ENCODE data around the gene SLC31A1. TPM values are rescaled to one million over a fixed set of nuclear protein-coding genes. Genes with fewer than 3 reads are reported as not detected.

SLC31A1 gene
- total RNA-seq, 3 donors from 2014 or later (not counting 1 experiment from before 2014, with no cell fraction given) = 7.9 to 27.8 (median 11.8) TPM

DNA sequence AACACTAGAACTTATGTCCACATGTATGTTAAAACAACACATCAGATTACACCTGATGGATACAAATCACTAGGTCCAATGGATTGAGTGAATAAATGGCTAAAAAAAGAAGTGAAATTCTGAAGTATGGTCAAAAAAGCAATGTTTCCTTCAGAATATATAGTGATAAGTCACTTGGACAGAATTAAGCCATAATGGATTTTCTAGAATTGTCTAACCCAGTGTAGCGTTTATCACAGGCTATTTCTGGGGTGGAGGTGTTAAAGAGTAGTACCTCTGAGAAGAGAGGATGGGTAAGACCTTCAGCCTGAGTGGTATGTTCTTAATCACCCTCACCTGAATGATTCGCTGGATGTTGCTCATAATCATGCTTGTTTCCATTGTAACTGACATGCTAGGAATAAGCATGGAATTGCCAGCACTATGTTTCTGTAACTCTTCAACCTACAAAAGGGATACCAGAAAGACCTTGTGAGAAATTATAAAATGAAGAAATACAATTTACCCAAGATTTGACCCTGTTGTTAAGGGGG, 37.3 kb upstream of the SLC31A1 start:
- 100% methylated on average over 2 of the region's 2 CpGs for WGBS (ENCODE audit: insufficient coverage)
- H3K36me3 Mint-ChIP-seq = peaks cover 34% of the 10 kb centered on the region
- H3K4me1 ChIP-seq (ENCODE audit: control insufficient read depth, insufficient read depth, low read length) = no peaks in the 10 kb centered on the region
- H3K27me3 Mint-ChIP-seq (ENCODE audit: low read depth in 2 of 2) = no peaks in the 10 kb centered on the region
- no peaks in the 10 kb centered on the region for H3K9me3 ChIP-seq (ENCODE audit: control insufficient read depth, insufficient read depth, low read length)
- intact Hi-C loops (cut with micrococcal nuclease) = no loop called here
- ATAC-seq = no peak
- no peaks in the 10 kb centered on the region for H3K27me3 ChIP-seq (ENCODE audit: control insufficient read depth, insufficient read depth, low read length)
- H3K4me3 ChIP-seq (ENCODE audit: low read length) = no peak overlapping the region
- DNase-seq = no peak
- no peak overlapping the region for H3K4me3 Mint-ChIP-seq
- no peak overlapping the region for H3K27ac Mint-ChIP-seq
- no peaks in the 10 kb centered on the region for H3K9me3 Mint-ChIP-seq
- no peaks in the 10 kb centered on the region for H3K4me1 Mint-ChIP-seq
- TF ChIP-seq CTCF (IDR thresholded peaks at IDR 0.05) = no peak
- no peak overlapping the region for H3K27ac ChIP-seq (ENCODE audit: low read length)
- peaks cover 93% of the 10 kb centered on the region for H3K36me3 ChIP-seq (ENCODE audit: control insufficient read depth, insufficient read depth, low read length)

DNA sequence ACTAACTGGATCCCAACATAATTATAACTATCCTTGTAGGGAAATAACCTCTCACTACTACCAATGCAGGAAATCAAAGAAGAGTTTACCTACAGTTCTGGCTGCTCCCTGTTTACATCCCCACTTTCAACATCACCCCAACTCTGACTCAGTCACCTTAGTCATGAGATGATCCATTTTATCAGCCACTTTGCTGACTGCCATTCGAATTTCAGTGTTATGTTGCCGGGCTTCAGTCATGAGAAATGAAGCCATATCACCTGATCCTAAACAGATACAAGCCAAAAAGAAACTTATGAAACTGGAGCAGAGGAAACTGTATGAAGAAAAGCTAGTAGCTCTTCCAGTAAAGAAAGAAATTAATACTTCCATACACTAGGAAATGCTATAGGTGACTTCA, 36.8 kb upstream of the SLC31A1 start:
- Mint-ChIP-seq H3K4me3 (no peak overlapping the region), H3K36me3 (peaks cover 34% of the 10 kb centered on the region), H3K4me1 (no peaks in the 10 kb centered on the region), H3K9me3 (no peaks in the 10 kb centered on the region), H3K27me3 (ENCODE audit: low read depth in 2 of 2) (no peaks in the 10 kb centered on the region), H3K27ac (no peak overlapping the region)
- WGBS (ENCODE audit: insufficient coverage) = 88% methylated on average over 1 of the region's 2 CpGs
- Histone ChIP-seq H3K9me3 (ENCODE audit: control insufficient read depth, insufficient read depth, low read length) (no peaks in the 10 kb centered on the region), H3K4me1 (ENCODE audit: control insufficient read depth, insufficient read depth, low read length) (no peaks in the 10 kb centered on the region), H3K27ac (ENCODE audit: low read length) (no peak overlapping the region), H3K36me3 (ENCODE audit: control insufficient read depth, insufficient read depth, low read length) (peaks cover 91% of the 10 kb centered on the region), H3K4me3 (ENCODE audit: low read length) (no peak overlapping the region), H3K27me3 (ENCODE audit: control insufficient read depth, insufficient read depth, low read length) (no peaks in the 10 kb centered on the region)
- DNase-seq (no peak), ATAC-seq (no peak)
- intact Hi-C loops (cut with micrococcal nuclease) = no loop called here
- TF ChIP-seq CTCF (IDR thresholded peaks at IDR 0.05) = no peak

DNA sequence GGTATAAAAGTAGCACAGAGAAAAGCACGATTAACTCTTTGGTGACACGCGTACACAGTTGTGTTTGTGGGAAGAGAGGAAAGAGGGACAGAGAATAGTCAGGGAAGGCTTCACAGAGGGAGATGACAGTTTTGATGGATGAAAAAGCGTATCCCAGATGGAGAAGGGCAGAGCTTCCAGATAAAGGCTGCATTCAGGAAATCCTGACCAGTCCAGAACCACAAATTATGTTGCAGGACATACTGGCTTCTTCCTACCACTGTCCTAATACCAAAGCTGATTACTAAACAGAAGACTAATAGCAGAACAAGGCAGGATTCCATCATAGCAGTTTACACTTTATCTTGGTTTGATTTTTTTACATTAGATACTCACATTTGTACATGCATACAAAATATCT, 36.1 kb upstream of the SLC31A1 start:
- H3K9me3 ChIP-seq (ENCODE audit: control insufficient read depth, insufficient read depth, low read length) = no peaks in the 10 kb centered on the region
- Mint-ChIP-seq H3K27ac (peak overlapping the region in 1 of 2 donors; percentile 46), H3K27me3 (ENCODE audit: low read depth in 2 of 2) (no peaks in the 10 kb centered on the region), H3K36me3 (peaks cover 38% of the 10 kb centered on the region), H3K4me1 (no peaks in the 10 kb centered on the region), H3K4me3 (no peak overlapping the region), H3K9me3 (no peaks in the 10 kb centered on the region)
- ATAC-seq = no peak
- DNase-seq = no peak
- H3K4me3 ChIP-seq (ENCODE audit: low read length) = no peak overlapping the region
- TF ChIP-seq CTCF (IDR thresholded peaks at IDR 0.05) = no peak
- no peaks in the 10 kb centered on the region for H3K27me3 ChIP-seq (ENCODE audit: control insufficient read depth, insufficient read depth, low read length)
- WGBS (ENCODE audit: insufficient coverage) = 99% methylated on average over 4 of the region's 4 CpGs
- H3K4me1 ChIP-seq (ENCODE audit: control insufficient read depth, insufficient read depth, low read length) = no peaks in the 10 kb centered on the region
- H3K27ac ChIP-seq (ENCODE audit: low read length) = no peak overlapping the region
- peaks cover 91% of the 10 kb centered on the region for H3K36me3 ChIP-seq (ENCODE audit: control insufficient read depth, insufficient read depth, low read length)
- intact Hi-C loops (cut with micrococcal nuclease) = no loop called here

DNA sequence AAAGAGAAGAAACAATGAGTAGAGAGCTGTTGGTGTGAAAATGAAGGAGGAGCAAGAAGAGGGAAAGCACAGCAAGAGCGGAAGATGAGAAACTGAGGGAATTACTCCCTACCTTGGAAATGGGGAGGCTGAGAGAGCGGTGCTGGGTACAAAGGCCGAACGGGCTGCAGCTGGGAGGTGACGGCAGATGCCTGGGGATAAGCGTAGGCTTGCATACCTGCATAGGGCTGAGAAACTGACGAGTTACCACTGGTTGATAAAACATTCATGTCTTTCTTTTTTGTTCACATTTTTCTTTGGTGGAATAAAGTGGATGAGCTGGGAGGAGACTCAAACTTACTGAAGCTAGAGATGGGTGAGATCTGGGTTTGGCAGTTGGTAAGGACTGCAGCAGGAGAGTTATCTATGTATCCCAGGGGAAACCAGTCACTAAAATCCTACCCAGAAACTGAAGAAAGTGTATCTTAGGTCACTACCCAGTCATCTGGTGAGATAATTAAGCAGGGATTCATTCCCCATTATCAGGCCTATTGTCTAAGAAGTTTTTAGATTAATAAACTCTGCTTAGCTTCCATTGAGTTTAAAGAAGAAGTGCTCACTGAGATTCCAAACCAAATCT, 35.1 kb upstream of the SLC31A1 start:
- H3K36me3 Mint-ChIP-seq = peaks cover 36% of the 10 kb centered on the region
- no peaks in the 10 kb centered on the region for H3K27me3 Mint-ChIP-seq (ENCODE audit: low read depth in 2 of 2)
- H3K9me3 Mint-ChIP-seq = no peaks in the 10 kb centered on the region
- DNase-seq (no peak), ATAC-seq (no peak)
- H3K4me3 ChIP-seq (ENCODE audit: low read length) = no peak overlapping the region
- no peak overlapping the region for H3K4me3 Mint-ChIP-seq
- H3K4me1 Mint-ChIP-seq = no peaks in the 10 kb centered on the region
- H3K27ac ChIP-seq (ENCODE audit: low read length) = no peak overlapping the region
- peaks cover 87% of the 10 kb centered on the region for H3K36me3 ChIP-seq (ENCODE audit: control insufficient read depth, insufficient read depth, low read length)
- no peaks in the 10 kb centered on the region for H3K4me1 ChIP-seq (ENCODE audit: control insufficient read depth, insufficient read depth, low read length)
- H3K27ac Mint-ChIP-seq = no peak overlapping the region
- 97% methylated on average over 7 of the region's 7 CpGs for WGBS (ENCODE audit: insufficient coverage)
- TF ChIP-seq CTCF (IDR thresholded peaks at IDR 0.05) = no peak
- no peaks in the 10 kb centered on the region for H3K9me3 ChIP-seq (ENCODE audit: control insufficient read depth, insufficient read depth, low read length)
- intact Hi-C loops (cut with micrococcal nuclease) = no loop called here
- H3K27me3 ChIP-seq (ENCODE audit: control insufficient read depth, insufficient read depth, low read length) = no peaks in the 10 kb centered on the region
